Thymus (tissue), 11 donors: ENCODE data around the gene PJA1. TPM values are rescaled to one million over a fixed set of nuclear protein-coding genes. Genes with fewer than 3 reads are reported as not detected.

Experiments
- DNase-seq, 9 donors: peaks; one replicate each; pipeline ENCODE4 v3.0.0-alpha.2; 2013; ENCODE audit warnings: low spot score in 9 of 9, low read depth in 6 of 9, missing footprints in 1 of 9
- H3K27ac ChIP-seq, 2 donors: one replicate each; pipeline ENCODE4 v1.5.1; 2013; ENCODE audit warnings: control low read depth in 1 of 2, low read depth in 1 of 2, low read length in 1 of 2, mild to moderate bottlenecking in 1 of 2, moderate library complexity in 1 of 2
- H3K27me3 ChIP-seq, 2 donors: one replicate each; pipeline ENCODE4 v1.5.1; 2013; ENCODE audit warnings: low read length in 1 of 2; ENCODE audit not compliant: control insufficient read depth in 2 of 2, insufficient read depth in 1 of 2
- H3K36me3 ChIP-seq, 2 donors: one replicate each; pipeline ENCODE4 v1.5.1; 2013; ENCODE audit warnings: low read length in 1 of 2, mild to moderate bottlenecking in 1 of 2, moderate library complexity in 1 of 2; ENCODE audit not compliant: control insufficient read depth in 2 of 2, insufficient read depth in 2 of 2
- H3K4me1 ChIP-seq, 2 donors: one replicate each; pipeline ENCODE4 v1.5.1; 2013; ENCODE audit warnings: low read length in 2 of 2; ENCODE audit not compliant: control insufficient read depth in 2 of 2, insufficient read depth in 2 of 2
- H3K4me3 ChIP-seq, 2 donors: one replicate each; pipeline ENCODE4 v1.5.1; 2013; ENCODE audit warnings: low read length in 2 of 2, control low read depth in 1 of 2, mild to moderate bottlenecking in 1 of 2
- H3K9me3 ChIP-seq, 2 donors: one replicate each; pipeline ENCODE4 v1.5.1; 2013; ENCODE audit warnings: low read length in 1 of 2, mild to moderate bottlenecking in 1 of 2; ENCODE audit not compliant: control insufficient read depth in 2 of 2, insufficient read depth in 1 of 2
- WGBS: extraction: QIAGEN DNeasy Blood & Tissue Kit; methylation state at CpG from one replicate; pipeline ENCODE4 v1.1.7; 2013; 5-methylcytosine and 5-hydroxymethylcytosine counted together
- polyA plus RNA-seq: library from polyadenylated mRNA; stranded (reverse); fragments of 200-250 nt; gene quantifications from one replicate; pipeline ENCODE4 v1.2.3, GENCODE V29; 2013
- total RNA-seq: library from RNA; stranded (reverse); fragments of 120-200 nt; gene quantifications from one replicate; pipeline ENCODE4 v1.2.4, GENCODE V29; 2013
- donor health status: healthy.

Gene PJA1
- total and polyA plus RNA-seq, 2 donors, result 14.8 to 19.1 TPM

- H3K9me3 ChIP-seq, result no peaks in the 10 kb centered on the region
- no peaks in the 10 kb centered on the region for H3K4me1 ChIP-seq
- no peak overlapping the region for H3K27ac ChIP-seq
- no peak overlapping the region for H3K4me3 ChIP-seq
- DNase-seq, result no peak
- 13% methylated on average over 33 of the region's 34 CpGs for WGBS
- no peaks in the 10 kb centered on the region for H3K36me3 ChIP-seq
- peaks cover 0 to 64% of the 10 kb centered on the region in 2 donors for H3K27me3 ChIP-seq
These were observed 36.7 kb downstream of the PJA1 start for GRCh38 chrX:69128588-69128987.

DNA sequence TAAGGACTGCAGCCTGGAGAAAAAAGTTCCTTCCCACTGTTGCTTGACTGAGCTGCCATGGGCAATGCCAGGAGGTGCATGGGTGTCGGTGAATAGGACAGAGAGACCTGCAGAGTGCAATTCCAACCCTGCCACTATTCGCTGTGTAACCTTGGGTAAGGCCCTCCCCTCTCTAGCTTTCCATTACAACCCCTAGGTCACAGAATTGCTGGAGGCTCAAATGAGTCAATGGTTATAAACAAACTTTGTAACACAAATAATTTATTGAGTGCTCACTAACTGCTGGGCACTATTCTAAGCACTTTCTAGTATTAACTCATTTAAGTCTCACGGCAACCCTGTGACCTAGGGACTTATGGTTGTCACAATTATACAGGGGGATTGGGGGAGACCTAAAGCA is 37.8 kb downstream of the PJA1 start:
- WGBS, result 92% methylated on average over 3 of the region's 3 CpGs
- no peak for DNase-seq
- Histone ChIP-seq H3K27ac (no peak overlapping the region), H3K4me3 (no peak overlapping the region), H3K36me3 (no peaks in the 10 kb centered on the region), H3K4me1 (no peaks in the 10 kb centered on the region), H3K27me3 (peaks cover 0 to 53% of the 10 kb centered on the region in 2 donors), H3K9me3 (no peaks in the 10 kb centered on the region)

DNA sequence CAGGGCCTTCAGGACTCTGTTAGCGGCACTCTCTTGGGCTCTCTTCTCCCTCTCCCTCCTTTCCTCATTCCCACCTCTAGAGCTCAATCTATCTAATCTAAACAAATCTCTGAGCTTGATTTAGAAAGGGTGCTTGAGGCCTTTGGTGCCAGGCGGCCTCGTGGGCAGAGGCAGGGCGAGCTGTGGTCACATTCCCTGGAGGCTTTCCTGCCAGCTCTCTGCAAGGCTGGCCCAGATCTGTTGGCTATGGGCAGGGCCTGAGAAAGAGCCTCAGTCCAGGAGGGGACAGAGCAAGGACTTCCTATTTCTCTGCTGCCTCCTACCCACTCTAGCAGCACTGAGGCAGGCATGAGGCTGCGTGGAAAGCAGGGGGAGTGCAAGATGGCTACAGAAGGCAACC is 38.6 kb downstream of the PJA1 start:
- H3K27ac ChIP-seq, result no peak overlapping the region
- DNase-seq, result no peak
- no peaks in the 10 kb centered on the region for H3K36me3 ChIP-seq
- no peaks in the 10 kb centered on the region for H3K4me1 ChIP-seq
- no peaks in the 10 kb centered on the region for H3K9me3 ChIP-seq
- 86% methylated on average over 5 of the region's 5 CpGs for WGBS
- H3K4me3 ChIP-seq, result no peak overlapping the region
- peaks cover 0 to 47% of the 10 kb centered on the region in 2 donors for H3K27me3 ChIP-seq

- Histone ChIP-seq H3K27me3 (peaks cover 0 to 36% of the 10 kb centered on the region in 2 donors), H3K27ac (no peak overlapping the region), H3K4me1 (no peaks in the 10 kb centered on the region), H3K4me3 (no peak overlapping the region), H3K9me3 (no peaks in the 10 kb centered on the region), H3K36me3 (no peaks in the 10 kb centered on the region)
- DNase-seq, result no peak
- 98% methylated on average over 5 of the region's 5 CpGs for WGBS
These were observed 40.2 kb downstream of the PJA1 start for GRCh38 chrX:69125094-69125493.

GRCh38 chrX:69124108-69124507 is 41.1 kb downstream of the PJA1 start:
- H3K9me3 ChIP-seq, result no peaks in the 10 kb centered on the region
- DNase-seq, result no peak

GRCh38 chrX:69123481-69123880 is 41.8 kb downstream of the PJA1 start:
- H3K4me3 ChIP-seq, result no peak overlapping the region
- 83% methylated on average over 8 of the region's 8 CpGs for WGBS
- no peaks in the 10 kb centered on the region for H3K36me3 ChIP-seq
- peaks cover 0 to 20% of the 10 kb centered on the region in 2 donors for H3K27me3 ChIP-seq
- no peak for DNase-seq
- peaks cover 0 to 4% of the 10 kb centered on the region in 2 donors for H3K4me1 ChIP-seq
- H3K27ac ChIP-seq, result no peak overlapping the region
- no peaks in the 10 kb centered on the region for H3K9me3 ChIP-seq

More at GRCh38 chrX:69124108-69124507, 41.1 kb downstream of the PJA1 start:
- no peak overlapping the region for H3K4me3 ChIP-seq
- peaks cover 0 to 2% of the 10 kb centered on the region in 2 donors for H3K4me1 ChIP-seq
- 98% methylated on average over 3 of the region's 3 CpGs for WGBS
- H3K36me3 ChIP-seq, result no peaks in the 10 kb centered on the region
- peaks cover 0 to 26% of the 10 kb centered on the region in 2 donors for H3K27me3 ChIP-seq
- H3K27ac ChIP-seq, result no peak overlapping the region

DNA sequence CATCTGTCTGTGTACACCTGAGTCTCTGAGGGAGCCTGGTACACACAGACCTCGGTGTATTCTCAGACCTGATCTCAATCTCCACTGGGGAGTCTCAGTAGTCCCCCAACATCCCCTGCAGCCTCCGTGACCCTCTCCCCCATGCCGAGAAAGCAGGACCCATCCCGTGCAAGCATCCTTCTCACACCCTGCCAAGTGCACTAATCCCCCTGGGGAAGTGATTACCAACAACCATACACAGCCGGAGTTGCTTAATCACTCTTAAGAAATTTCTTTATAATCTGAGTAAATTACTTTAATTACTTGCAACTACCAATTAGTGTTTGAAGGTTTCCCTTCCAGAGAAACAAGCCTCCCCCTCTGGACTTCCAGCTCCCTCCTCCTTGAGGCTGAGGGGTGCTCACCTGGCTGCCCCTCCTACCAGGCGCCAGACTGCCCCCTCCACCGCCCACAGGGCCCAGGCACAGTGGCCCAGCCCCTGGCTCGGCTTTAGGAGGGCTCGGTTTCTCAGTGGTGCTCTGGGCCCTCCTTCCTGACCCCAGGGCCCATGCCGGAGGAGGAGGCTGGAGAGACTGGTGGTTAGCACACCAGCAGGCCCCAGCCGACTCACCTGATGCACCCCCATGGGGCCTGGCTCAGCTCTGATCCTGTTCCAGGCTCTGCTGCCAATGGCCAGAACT is 43.8 kb downstream of the PJA1 start:
- no peaks in the 10 kb centered on the region for H3K36me3 ChIP-seq
- DNase-seq, result no peak
- no peak overlapping the region for H3K27ac ChIP-seq
- H3K27me3 ChIP-seq, result peaks cover 0 to 5% of the 10 kb centered on the region in 2 donors
- WGBS, result 95% methylated on average over 11 of the region's 11 CpGs
- H3K4me1 ChIP-seq, result peaks cover 0 to 4% of the 10 kb centered on the region in 2 donors
- H3K4me3 ChIP-seq, result no peak overlapping the region
- H3K9me3 ChIP-seq, result no peaks in the 10 kb centered on the region

GRCh38 chrX:69120476-69120875 is 44.8 kb downstream of the PJA1 start:
- WGBS, result 95% methylated on average over 5 of the region's 5 CpGs
- no peaks in the 10 kb centered on the region for H3K27me3 ChIP-seq

GRCh38 chrX:69119122-69119521 is 46.1 kb downstream of the PJA1 start:
- Histone ChIP-seq H3K9me3 (no peaks in the 10 kb centered on the region), H3K4me3 (no peak overlapping the region), H3K4me1 (peaks cover 0 to 4% of the 10 kb centered on the region in 2 donors), H3K27me3 (no peaks in the 10 kb centered on the region), H3K27ac (no peak overlapping the region), H3K36me3 (no peaks in the 10 kb centered on the region)
- WGBS, result 5% methylated on average over 2 of the region's 2 CpGs
- DNase-seq, result peak in 1 of 9 donors; percentile 15

More at GRCh38 chrX:69120476-69120875, 44.8 kb downstream of the PJA1 start:
- Histone ChIP-seq H3K4me1 (peaks cover 0 to 4% of the 10 kb centered on the region in 2 donors), H3K9me3 (no peaks in the 10 kb centered on the region), H3K27ac (no peak overlapping the region), H3K36me3 (no peaks in the 10 kb centered on the region), H3K4me3 (no peak overlapping the region)
- DNase-seq, result no peak
